HepG2 (cell line): Measurements from ENCODE around the gene NGEF. TPM values are rescaled to one million over a fixed set of nuclear protein-coding genes. Genes with fewer than 3 reads are reported as not detected.
A peak's percentile ranks its signal among the peaks of the same experiment; 100 is the strongest.

Source experiments
- CEBPG ChIP-seq: IDR thresholded peaks from 2 replicates; pipeline ENCODE4 v1.6.1; 2016
- FOXA1 ChIP-seq, 2 experiments: fragments of 450-650 bp in 1 of 2; sonication (generic) in 1 of 2; formaldehyde crosslinking in 1 of 2; IDR thresholded peaks; 2 replicates each; pipeline versions ENCODE4 v1.4.0 to v1.6.1; 2016 to 2020; ENCODE audit warnings: missing genetic modification reagents in 1 of 2
- GRHL1 ChIP-seq: sonication (generic); formaldehyde crosslinking; conservative IDR thresholded peaks from 2 replicates; pipeline ENCODE4 v1.8.0; 2022; ENCODE audit warnings: missing genetic modification reagents
- HIVEP1 ChIP-seq: sonication (generic); formaldehyde crosslinking; IDR thresholded peaks from 2 replicates; pipeline ENCODE4 v1.4.0; 2020; ENCODE audit warnings: mild to moderate bottlenecking, missing genetic modification reagents
- NRL ChIP-seq: sonication (generic); formaldehyde crosslinking; IDR thresholded peaks from 2 replicates; pipeline ENCODE4 v1.5.0; 2020; ENCODE audit warnings: missing genetic modification reagents, mild to moderate bottlenecking, moderate library complexity, borderline replicate concordance
- PHF20 ChIP-seq: sonication (generic); formaldehyde crosslinking; IDR thresholded peaks from 2 replicates; pipeline ENCODE4 v1.5.0; 2020; ENCODE audit warnings: mild to moderate bottlenecking, missing genetic modification reagents
- POLR2G ChIP-seq: fragments of 200-400 bp; formaldehyde crosslinking; IDR thresholded peaks from 2 replicates; pipeline ENCODE4 v1.6.1; 2018; ENCODE audit warnings: mild to moderate bottlenecking, low read depth, low read length, moderate library complexity
- SATB2 ChIP-seq: sonication (generic); formaldehyde crosslinking; IDR thresholded peaks from 2 replicates; pipeline ENCODE4 v1.5.0; 2020; ENCODE audit warnings: missing genetic modification reagents
- SIX4 ChIP-seq: sonication (generic); formaldehyde crosslinking; IDR thresholded peaks from 2 replicates; pipeline ENCODE4 v1.4.0; 2020; ENCODE audit warnings: missing genetic modification reagents
- TOE1 ChIP-seq: sonication (generic); formaldehyde crosslinking; IDR thresholded peaks from 2 replicates; pipeline ENCODE4 v1.4.0; 2020; ENCODE audit warnings: mild to moderate bottlenecking, missing genetic modification reagents
- ZBTB7A ChIP-seq: sonication (generic); formaldehyde crosslinking; IDR thresholded peaks from 2 replicates; pipeline ENCODE4 v1.8.0; 2022; ENCODE audit warnings: mild to moderate bottlenecking, missing genetic modification reagents
- ZGPAT ChIP-seq: IDR thresholded peaks from 2 replicates; pipeline ENCODE4 v1.6.1; 2016; ENCODE audit warnings: mild to moderate bottlenecking
- ZKSCAN5 ChIP-seq: sonication (generic); formaldehyde crosslinking; IDR thresholded peaks from 2 replicates; pipeline ENCODE4 v1.5.1; 2020; ENCODE audit warnings: mild to moderate bottlenecking, missing genetic modification reagents
- ZMAT3 ChIP-seq: sonication (generic); formaldehyde crosslinking; conservative IDR thresholded peaks from 2 replicates; pipeline ENCODE4 v1.7.0; 2021; ENCODE audit warnings: missing genetic modification reagents
- ZNF143 ChIP-seq: sonication (generic); formaldehyde crosslinking; IDR thresholded peaks from 2 replicates; pipeline ENCODE4 v1.4.0; 2020; ENCODE audit warnings: missing genetic modification reagents
- ZNF180 ChIP-seq: sonication (generic); formaldehyde crosslinking; IDR thresholded peaks from 2 replicates; pipeline ENCODE4 v1.4.0; 2020; ENCODE audit warnings: low read depth, missing genetic modification reagents, borderline replicate concordance
- ZNF225 ChIP-seq: sonication (generic); formaldehyde crosslinking; IDR thresholded peaks from 2 replicates; pipeline ENCODE4 v1.4.0; 2020; ENCODE audit warnings: mild to moderate bottlenecking, missing genetic modification reagents
- ZNF614 ChIP-seq: IDR thresholded peaks from 2 replicates; pipeline ENCODE4 v1.6.1; 2018; ENCODE audit warnings: missing biosample characterization, missing genetic modification reagents, inconsistent platforms, borderline replicate concordance
- ZNF687 ChIP-seq: sonication (generic); formaldehyde crosslinking; IDR thresholded peaks from 2 replicates; pipeline ENCODE4 v1.5.1; 2020; ENCODE audit warnings: mild to moderate bottlenecking, missing genetic modification reagents, moderate library complexity
- ZNF891 ChIP-seq: sonication (generic); formaldehyde crosslinking; IDR thresholded peaks from 2 replicates; pipeline ENCODE4 v1.5.0; 2020; ENCODE audit warnings: mild to moderate bottlenecking, missing genetic modification reagents
- ZSCAN29 ChIP-seq: sonication (generic); formaldehyde crosslinking; conservative IDR thresholded peaks from 2 replicates; pipeline ENCODE4 v1.4.0; 2020; ENCODE audit warnings: mild to moderate bottlenecking, missing genetic modification reagents
- polyA plus RNA-seq, 8 experiments: library from polyadenylated mRNA; depleted of rRNA in 3 of 8; stranded (reverse) in 7 of 8; unstranded in 1 of 8; fragments of >200 nt; fragmentation: Illumina TruSeq in 4 of 8; extraction: Trizol in 4 of 8; gene quantifications; 2 replicates each; pipeline versions ENCODE4 v1.2.1 to v1.2.3, GENCODE V29; 2011 to 2016; ENCODE audit warnings: low read depth in 4 of 8, missing spikeins in 1 of 8, mixed read lengths in 1 of 8; ENCODE audit not compliant: insufficient read depth in 1 of 8
- total RNA-seq, 5 experiments: library from RNA; depleted of rRNA; stranded (reverse); fragments of >200 nt; fragmentation: Illumina TruSeq; extraction: Trizol; gene quantifications; 2 replicates each; pipeline ENCODE4 v1.2.3, GENCODE V29; 2016; ENCODE audit warnings: low read depth in 1 of 5

Gene NGEF
- total and polyA plus RNA-seq, 2 of the 13 experiments (the other 11 are each of a cell fraction or from before 2014, with no cell fraction given) = 14.4 to 36.9 TPM

GRCh38 chr2:232887171-232887850 lies 125.7 kb downstream of the NGEF start (continued):
- TF ChIP-seq GRHL1 (no peak), ZNF891 (CRISPR knock-in tag) (0 out of 2 replicates have a peak, but pooled peaks have one; percentile 38), SIX4 (CRISPR knock-in tag) (no peak), ZBTB7A (CRISPR knock-in tag) (no peak), ZGPAT (CRISPR knock-in tag) (no peak), SATB2 (CRISPR knock-in tag) (no peak), ZMAT3 (CRISPR knock-in tag) (no peak), ZNF225 (CRISPR knock-in tag) (no peak), ZNF180 (CRISPR knock-in tag) (no peak), HIVEP1 (CRISPR knock-in tag) (no peak), ZNF687 (CRISPR knock-in tag) (peak; percentile 27; the same call in 1 of the 2 replicates), ZNF143 (CRISPR knock-in tag) (no peak), PHF20 (CRISPR knock-in tag) (no peak), CEBPG (no peak), ZKSCAN5 (no peak), TOE1 (CRISPR knock-in tag) (no peak), NRL (CRISPR knock-in tag) (no peak), POLR2G (0 out of 2 replicates have a peak, but pooled peaks have one; percentile 37), FOXA1 (IDR thresholded peaks at IDR 0.05) (no peak), FOXA1 (CRISPR knock-in tag; IDR thresholded peaks at IDR 0.05) (no peak), ZSCAN29 (CRISPR knock-in tag) (no peak), ZNF614 (CRISPR knock-in tag) (no peak)
